HTERT RPE-1 (cell line): ENCODE measurements around the gene RPL23.

Experiments used
- in situ Hi-C: fragments of 300-500 bp; cut with MboI; formaldehyde crosslinking; loops from 4 replicates; pipeline ENCODE4 v1.14.3; 2020; ENCODE audit warnings: low sequenced_read_pairs

RPL23 gene

GRCh38 chr17:38853292-38854219, at the start of gene RPL23:
Gene RPL23 (minus strand): TSS chr17:38853721. CDS start chr17:38853710, 11 bp downstream.
- in situ Hi-C loops: no loop called here

- in situ Hi-C loops: no loop called here
Observed at GRCh38 chr17:38900978-38901656, 47.6 kb upstream of the RPL23 start.

- in situ Hi-C loops: no loop called here
Observed at GRCh38 chr17:38899421-38899820, 45.9 kb upstream of the RPL23 start.

- in situ Hi-C loops: no loop called here
Observed at GRCh38 chr17:38898812-38899348, 45.4 kb upstream of the RPL23 start.

GRCh38 chr17:38898291-38898679, 44.8 kb upstream of the RPL23 start:
- in situ Hi-C loops: no loop called here

- in situ Hi-C loops: no loop called here
Observed at GRCh38 chr17:38897671-38898290, 44.3 kb upstream of the RPL23 start.

GRCh38 chr17:38897176-38897575, 43.7 kb upstream of the RPL23 start:
- in situ Hi-C loops: no loop called here

- in situ Hi-C loops: no loop called here
Observed at GRCh38 chr17:38896346-38896954, 42.9 kb upstream of the RPL23 start.

GRCh38 chr17:38894276-38894675, 40.8 kb upstream of the RPL23 start:
- in situ Hi-C loops: no loop called here

GRCh38 chr17:38893607-38894006, 40.1 kb upstream of the RPL23 start:
- in situ Hi-C loops: no loop called here

- in situ Hi-C loops: no loop called here
Observed at GRCh38 chr17:38893113-38893512, 39.6 kb upstream of the RPL23 start.

GRCh38 chr17:38892620-38893019, 39.1 kb upstream of the RPL23 start:
- in situ Hi-C loops: no loop called here

- in situ Hi-C loops: no loop called here
Observed at GRCh38 chr17:38892083-38892482, 38.6 kb upstream of the RPL23 start.

GRCh38 chr17:38891441-38891840, 37.9 kb upstream of the RPL23 start:
- in situ Hi-C loops: no loop called here

GRCh38 chr17:38890410-38890746, 36.9 kb upstream of the RPL23 start:
- in situ Hi-C loops: no loop called here

- in situ Hi-C loops: no loop called here
Observed at GRCh38 chr17:38889745-38890409, 36.4 kb upstream of the RPL23 start.

- in situ Hi-C loops: no loop called here
Observed at GRCh38 chr17:38888842-38889241, 35.3 kb upstream of the RPL23 start.

GRCh38 chr17:38886643-38887010, 33.1 kb upstream of the RPL23 start:
- in situ Hi-C loops: no loop called here

- in situ Hi-C loops: no loop called here
Observed at GRCh38 chr17:38885728-38886642, 32.5 kb upstream of the RPL23 start.
